HepG2 (cell line): Measurements from ENCODE around the gene CCNB2. TPM values are rescaled to one million over a fixed set of nuclear protein-coding genes. Genes with fewer than 3 reads are reported as not detected.

Source experiments
- ASH2L ChIP-seq: fragments of 300-600, 200-600 bp; sonication (generic); IDR thresholded peaks from 2 replicates; pipeline ENCODE4 v1.7.0; 2017; ENCODE audit warnings: low read depth, mild to moderate bottlenecking, moderate library complexity, mixed read lengths, low read length; ENCODE audit not compliant: insufficient read length
- FOSL1 ChIP-seq: sonication (generic); formaldehyde crosslinking; IDR thresholded peaks from 2 replicates; pipeline ENCODE4 v1.9.0; 2021; ENCODE audit warnings: missing genetic modification reagents, borderline replicate concordance
- FOXA1 ChIP-seq, 2 experiments: fragments of 450-650 bp in 1 of 2; sonication (generic) in 1 of 2; formaldehyde crosslinking in 1 of 2; IDR thresholded peaks; 2 replicates each; pipeline versions ENCODE4 v1.4.0 to v1.6.1; 2016 to 2020; ENCODE audit warnings: missing genetic modification reagents in 1 of 2
- RAD51 ChIP-seq: fragments of 450-650 bp; IDR thresholded peaks from 2 replicates; pipeline ENCODE4 v1.6.1; 2016; ENCODE audit warnings: borderline replicate concordance
- SMARCE1 ChIP-seq: fragments of 450-650 bp; IDR thresholded peaks from 2 replicates; pipeline ENCODE4 v1.6.1; 2017; ENCODE audit warnings: borderline replicate concordance
- SP1 ChIP-seq, 2 experiments: fragments of 450-650 bp in 1 of 2; sonication (generic) in 1 of 2; formaldehyde crosslinking in 1 of 2; IDR thresholded peaks; 2 replicates each; pipeline versions ENCODE4 v1.4.0 to v1.6.1; 2016 to 2020; ENCODE audit warnings: missing genetic modification reagents in 1 of 2
- SRSF1 ChIP-seq: fragments of 200-400 bp; formaldehyde crosslinking; optimal IDR thresholded peaks from 2 replicates; pipeline ENCODE3; 2017; ENCODE audit warnings: mild to moderate bottlenecking, low read depth, low read length, moderate library complexity
- TBX3 ChIP-seq: fragments of 450-650 bp; IDR thresholded peaks from 2 replicates; pipeline ENCODE4 v1.6.1; 2017; ENCODE audit warnings: antibody characterized with exemption, mild to moderate bottlenecking, inconsistent platforms, borderline replicate concordance
- TCF7 ChIP-seq: sonication (generic); IDR thresholded peaks from 2 replicates; pipeline ENCODE4 v1.6.1; 2016; ENCODE audit warnings: antibody characterized with exemption, low read depth
- XBP1 ChIP-seq: sonication (generic); formaldehyde crosslinking; IDR thresholded peaks from 2 replicates; pipeline ENCODE4 v1.5.0; 2020; ENCODE audit warnings: missing genetic modification reagents
- ZNF841 ChIP-seq: sonication (generic); formaldehyde crosslinking; IDR thresholded peaks from 2 replicates; pipeline ENCODE4 v1.8.1; 2023; ENCODE audit warnings: missing genetic modification reagents, borderline replicate concordance
- polyA plus RNA-seq, 8 experiments: library from polyadenylated mRNA; depleted of rRNA in 3 of 8; stranded (reverse) in 7 of 8; unstranded in 1 of 8; fragments of >200 nt; fragmentation: Illumina TruSeq in 4 of 8; extraction: Trizol in 4 of 8; gene quantifications; 2 replicates each; pipeline versions ENCODE4 v1.2.1 to v1.2.3, GENCODE V29; 2011 to 2016; ENCODE audit warnings: low read depth in 4 of 8, missing spikeins in 1 of 8, mixed read lengths in 1 of 8; ENCODE audit not compliant: insufficient read depth in 1 of 8
- total RNA-seq, 5 experiments: library from RNA; depleted of rRNA; stranded (reverse); fragments of >200 nt; fragmentation: Illumina TruSeq; extraction: Trizol; gene quantifications; 2 replicates each; pipeline ENCODE4 v1.2.3, GENCODE V29; 2016; ENCODE audit warnings: low read depth in 1 of 5
- TF ChIP-seq, protein P1 (sequence below): sonication (generic); formaldehyde crosslinking; IDR thresholded peaks from 2 replicates; pipeline ENCODE4 v1.4.0; 2020; ENCODE audit warnings: missing genetic modification reagents
- TF ChIP-seq, protein P2 (sequence below): sonication (generic); formaldehyde crosslinking; IDR thresholded peaks from 2 replicates; pipeline ENCODE4 v1.8.0; 2022; ENCODE audit warnings: mild to moderate bottlenecking, missing genetic modification reagents; ENCODE audit not compliant: insufficient replicate concordance
- TF ChIP-seq, protein P3 (sequence below): sonication (generic); formaldehyde crosslinking; IDR thresholded peaks from 2 replicates; pipeline ENCODE4 v1.9.0; 2022; ENCODE audit warnings: low read depth, missing genetic modification reagents
- TF ChIP-seq, protein P4 (sequence below), 2 experiments: sonication (generic) in 1 of 2; formaldehyde crosslinking in 1 of 2; IDR thresholded peaks; 2 replicates each; pipeline versions ENCODE4 v1.4.0 to v1.6.1; 2018 to 2020; ENCODE audit warnings: missing genetic modification reagents in 2 of 2, borderline replicate concordance in 1 of 2, low read depth in 1 of 2, mild to moderate bottlenecking in 1 of 2, missing biosample characterization in 1 of 2
- TF ChIP-seq, protein P5 (sequence below): IDR thresholded peaks from 2 replicates; pipeline ENCODE4 v1.4.0; 2020; ENCODE audit warnings: mild to moderate bottlenecking, missing genetic modification reagents

Gene CCNB2
- total and polyA plus RNA-seq, 2 of the 13 experiments (the other 11 are each of a cell fraction or from before 2014, with no cell fraction given): 43.5 to 80.9 TPM

DNA sequence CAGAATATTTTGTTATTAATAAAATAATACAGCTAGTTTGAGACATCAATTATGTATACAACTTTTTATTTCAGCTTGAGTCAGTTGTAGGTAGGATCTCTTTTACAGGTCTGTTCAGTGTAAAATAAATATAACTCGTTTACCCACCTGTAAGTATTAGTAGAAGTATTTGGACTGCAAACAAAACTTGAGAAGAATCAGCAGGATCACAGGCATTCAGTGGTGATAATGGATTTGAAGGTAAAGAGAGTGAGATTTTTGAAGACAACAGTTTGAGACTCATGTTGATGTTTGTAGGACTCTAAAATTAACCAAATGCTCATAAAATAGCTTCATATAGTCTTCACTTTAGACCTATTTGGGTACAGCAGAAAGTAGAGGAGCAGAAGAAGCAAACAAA lies 35.5 kb upstream of the CCNB2 start (continued):
- TF ChIP-seq, protein P1, sequence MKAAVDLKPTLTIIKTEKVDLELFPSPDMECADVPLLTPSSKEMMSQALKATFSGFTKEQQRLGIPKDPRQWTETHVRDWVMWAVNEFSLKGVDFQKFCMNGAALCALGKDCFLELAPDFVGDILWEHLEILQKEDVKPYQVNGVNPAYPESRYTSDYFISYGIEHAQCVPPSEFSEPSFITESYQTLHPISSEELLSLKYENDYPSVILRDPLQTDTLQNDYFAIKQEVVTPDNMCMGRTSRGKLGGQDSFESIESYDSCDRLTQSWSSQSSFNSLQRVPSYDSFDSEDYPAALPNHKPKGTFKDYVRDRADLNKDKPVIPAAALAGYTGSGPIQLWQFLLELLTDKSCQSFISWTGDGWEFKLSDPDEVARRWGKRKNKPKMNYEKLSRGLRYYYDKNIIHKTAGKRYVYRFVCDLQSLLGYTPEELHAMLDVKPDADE (CRISPR knock-in tag): no peak
- TF ChIP-seq FOSL1 (CRISPR knock-in tag): no peak
- TF ChIP-seq SP1 (IDR thresholded peaks at IDR 0.05): no peak
- no peak for TF ChIP-seq SP1 (CRISPR knock-in tag; IDR thresholded peaks at IDR 0.05)
- TF ChIP-seq RAD51: no peak
- TF ChIP-seq ASH2L: no peak
- TF ChIP-seq TBX3: peak; percentile 74; the same call in 1 of the 2 replicates
- no peak for TF ChIP-seq FOXA1 (IDR thresholded peaks at IDR 0.05)
- TF ChIP-seq FOXA1 (CRISPR knock-in tag; IDR thresholded peaks at IDR 0.05): 0 out of 2 replicates have a peak, but pooled peaks have one; percentile 21
- TF ChIP-seq, protein P2, sequence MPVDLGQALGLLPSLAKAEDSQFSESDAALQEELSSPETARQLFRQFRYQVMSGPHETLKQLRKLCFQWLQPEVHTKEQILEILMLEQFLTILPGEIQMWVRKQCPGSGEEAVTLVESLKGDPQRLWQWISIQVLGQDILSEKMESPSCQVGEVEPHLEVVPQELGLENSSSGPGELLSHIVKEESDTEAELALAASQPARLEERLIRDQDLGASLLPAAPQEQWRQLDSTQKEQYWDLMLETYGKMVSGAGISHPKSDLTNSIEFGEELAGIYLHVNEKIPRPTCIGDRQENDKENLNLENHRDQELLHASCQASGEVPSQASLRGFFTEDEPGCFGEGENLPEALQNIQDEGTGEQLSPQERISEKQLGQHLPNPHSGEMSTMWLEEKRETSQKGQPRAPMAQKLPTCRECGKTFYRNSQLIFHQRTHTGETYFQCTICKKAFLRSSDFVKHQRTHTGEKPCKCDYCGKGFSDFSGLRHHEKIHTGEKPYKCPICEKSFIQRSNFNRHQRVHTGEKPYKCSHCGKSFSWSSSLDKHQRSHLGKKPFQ (CRISPR knock-in tag): no peak
- peak; percentile 67 for TF ChIP-seq TCF7
- TF ChIP-seq ZNF841 (CRISPR knock-in tag): no peak
- no peak for TF ChIP-seq XBP1 (CRISPR knock-in tag)
- TF ChIP-seq, protein P3, sequence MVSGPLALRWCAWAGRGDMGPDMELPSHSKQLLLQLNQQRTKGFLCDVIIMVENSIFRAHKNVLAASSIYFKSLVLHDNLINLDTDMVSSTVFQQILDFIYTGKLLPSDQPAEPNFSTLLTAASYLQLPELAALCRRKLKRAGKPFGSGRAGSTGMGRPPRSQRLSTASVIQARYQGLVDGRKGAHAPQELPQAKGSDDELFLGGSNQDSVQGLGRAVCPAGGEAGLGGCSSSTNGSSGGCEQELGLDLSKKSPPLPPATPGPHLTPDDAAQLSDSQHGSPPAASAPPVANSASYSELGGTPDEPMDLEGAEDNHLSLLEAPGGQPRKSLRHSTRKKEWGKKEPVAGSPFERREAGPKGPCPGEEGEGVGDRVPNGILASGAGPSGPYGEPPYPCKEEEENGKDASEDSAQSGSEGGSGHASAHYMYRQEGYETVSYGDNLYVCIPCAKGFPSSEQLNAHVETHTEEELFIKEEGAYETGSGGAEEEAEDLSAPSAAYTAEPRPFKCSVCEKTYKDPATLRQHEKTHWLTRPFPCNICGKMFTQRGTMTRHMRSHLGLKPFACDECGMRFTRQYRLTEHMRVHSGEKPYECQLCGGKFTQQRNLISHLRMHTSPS: no peak
- TF ChIP-seq, protein P4, sequence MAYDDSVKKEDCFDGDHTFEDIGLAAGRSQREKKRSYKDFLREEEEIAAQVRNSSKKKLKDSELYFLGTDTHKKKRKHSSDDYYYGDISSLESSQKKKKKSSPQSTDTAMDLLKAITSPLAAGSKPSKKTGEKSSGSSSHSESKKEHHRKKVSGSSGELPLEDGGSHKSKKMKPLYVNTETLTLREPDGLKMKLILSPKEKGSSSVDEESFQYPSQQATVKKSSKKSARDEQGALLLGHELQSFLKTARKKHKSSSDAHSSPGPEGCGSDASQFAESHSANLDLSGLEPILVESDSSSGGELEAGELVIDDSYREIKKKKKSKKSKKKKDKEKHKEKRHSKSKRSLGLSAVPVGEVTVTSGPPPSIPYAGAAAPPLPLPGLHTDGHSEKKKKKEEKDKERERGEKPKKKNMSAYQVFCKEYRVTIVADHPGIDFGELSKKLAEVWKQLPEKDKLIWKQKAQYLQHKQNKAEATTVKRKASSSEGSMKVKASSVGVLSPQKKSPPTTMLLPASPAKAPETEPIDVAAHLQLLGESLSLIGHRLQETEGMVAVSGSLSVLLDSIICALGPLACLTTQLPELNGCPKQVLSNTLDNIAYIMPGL (CRISPR knock-in tag; IDR thresholded peaks at IDR 0.05; ENCODE audit: borderline replicate concordance in 1 of 2, low read depth in 1 of 2): no peak
- TF ChIP-seq SMARCE1: no peak
- no peak for TF ChIP-seq SRSF1
- TF ChIP-seq, protein P5, sequence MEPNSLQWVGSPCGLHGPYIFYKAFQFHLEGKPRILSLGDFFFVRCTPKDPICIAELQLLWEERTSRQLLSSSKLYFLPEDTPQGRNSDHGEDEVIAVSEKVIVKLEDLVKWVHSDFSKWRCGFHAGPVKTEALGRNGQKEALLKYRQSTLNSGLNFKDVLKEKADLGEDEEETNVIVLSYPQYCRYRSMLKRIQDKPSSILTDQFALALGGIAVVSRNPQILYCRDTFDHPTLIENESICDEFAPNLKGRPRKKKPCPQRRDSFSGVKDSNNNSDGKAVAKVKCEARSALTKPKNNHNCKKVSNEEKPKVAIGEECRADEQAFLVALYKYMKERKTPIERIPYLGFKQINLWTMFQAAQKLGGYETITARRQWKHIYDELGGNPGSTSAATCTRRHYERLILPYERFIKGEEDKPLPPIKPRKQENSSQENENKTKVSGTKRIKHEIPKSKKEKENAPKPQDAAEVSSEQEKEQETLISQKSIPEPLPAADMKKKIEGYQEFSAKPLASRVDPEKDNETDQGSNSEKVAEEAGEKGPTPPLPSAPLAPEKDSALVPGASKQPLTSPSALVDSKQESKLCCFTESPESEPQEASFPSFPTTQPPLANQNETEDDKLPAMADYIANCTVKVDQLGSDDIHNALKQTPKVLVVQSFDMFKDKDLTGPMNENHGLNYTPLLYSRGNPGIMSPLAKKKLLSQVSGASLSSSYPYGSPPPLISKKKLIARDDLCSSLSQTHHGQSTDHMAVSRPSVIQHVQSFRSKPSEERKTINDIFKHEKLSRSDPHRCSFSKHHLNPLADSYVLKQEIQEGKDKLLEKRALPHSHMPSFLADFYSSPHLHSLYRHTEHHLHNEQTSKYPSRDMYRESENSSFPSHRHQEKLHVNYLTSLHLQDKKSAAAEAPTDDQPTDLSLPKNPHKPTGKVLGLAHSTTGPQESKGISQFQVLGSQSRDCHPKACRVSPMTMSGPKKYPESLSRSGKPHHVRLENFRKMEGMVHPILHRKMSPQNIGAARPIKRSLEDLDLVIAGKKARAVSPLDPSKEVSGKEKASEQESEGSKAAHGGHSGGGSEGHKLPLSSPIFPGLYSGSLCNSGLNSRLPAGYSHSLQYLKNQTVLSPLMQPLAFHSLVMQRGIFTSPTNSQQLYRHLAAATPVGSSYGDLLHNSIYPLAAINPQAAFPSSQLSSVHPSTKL (CRISPR knock-in tag): 0 out of 2 replicates have a peak, but pooled peaks have one; percentile 23
